H9 (cell line): Measurements from ENCODE around the gene GPATCH2. TPM values are rescaled to one million over a fixed set of nuclear protein-coding genes. Genes with fewer than 3 reads are reported as not detected.
"Not testable (repeated sequence)": the region's sequence is repeated elsewhere in the genome, so short reads cannot be mapped to it uniquely, and the experiment has no call there.

Experiments used
- DNase-seq: peaks from one replicate; pipeline ENCODE4 v3.0.0-alpha.2; 2017
- H2AFZ ChIP-seq: one replicate; pipeline ENCODE4 v1.6.1; 2013; ENCODE audit warnings: mild to moderate bottlenecking, low read length, control low read depth, moderate library complexity
- H2AK5ac ChIP-seq: 2 replicates; pipeline ENCODE4 v1.6.1; 2013; ENCODE audit warnings: low read length, control low read depth, mixed read lengths; ENCODE audit not compliant: insufficient read length
- H2BK120ac ChIP-seq: one replicate; pipeline ENCODE4 v1.6.1; 2013; ENCODE audit warnings: low read depth, mild to moderate bottlenecking, low read length, control low read depth, inconsistent platforms; ENCODE audit not compliant: poor library complexity, severe bottlenecking
- H2BK12ac ChIP-seq: 2 replicates; pipeline ENCODE4 v1.6.1; 2013; ENCODE audit warnings: low read length, control low read depth, mixed read lengths, low read depth; ENCODE audit not compliant: insufficient read length
- H2BK15ac ChIP-seq: 2 replicates; pipeline ENCODE4 v1.6.1; 2013; ENCODE audit warnings: low read depth, low read length, control low read depth
- H2BK20ac ChIP-seq: one replicate; pipeline ENCODE4 v1.6.1; 2013; ENCODE audit warnings: low read depth, mild to moderate bottlenecking, low read length, control low read depth, inconsistent platforms; ENCODE audit not compliant: poor library complexity, severe bottlenecking
- H2BK5ac ChIP-seq: 2 replicates; pipeline ENCODE4 v1.6.1; 2013; ENCODE audit warnings: low read length, control low read depth, mixed read lengths; ENCODE audit not compliant: insufficient read length
- H3K14ac ChIP-seq: 2 replicates; pipeline ENCODE4 v1.6.1; 2013; ENCODE audit warnings: low read length, control low read depth; ENCODE audit not compliant: insufficient read depth
- H3K18ac ChIP-seq: 2 replicates; pipeline ENCODE4 v1.6.1; 2013; ENCODE audit warnings: low read depth, mild to moderate bottlenecking, mixed read lengths, low read length, control low read depth; ENCODE audit not compliant: insufficient read length
- H3K23ac ChIP-seq: 2 replicates; pipeline ENCODE4 v1.6.1; 2013; ENCODE audit warnings: low read length, control low read depth, mixed read lengths, low read depth; ENCODE audit not compliant: insufficient read length
- H3K23me2 ChIP-seq: 2 replicates; pipeline ENCODE4 v1.6.1; 2013; ENCODE audit warnings: low read depth, mild to moderate bottlenecking, mixed read lengths, low read length, control low read depth; ENCODE audit not compliant: insufficient read length, poor library complexity, severe bottlenecking
- H3K27ac ChIP-seq: 2 replicates; pipeline ENCODE4 v1.5.1; 2013; ENCODE audit warnings: low read length, control low read depth, mixed read lengths, low read depth; ENCODE audit not compliant: insufficient read length
- H3K27me3 ChIP-seq: 2 replicates; pipeline ENCODE4 v1.6.1; 2013; ENCODE audit warnings: low read length, control low read depth, inconsistent platforms; ENCODE audit not compliant: insufficient read depth
- H3K4ac ChIP-seq: 2 replicates; pipeline ENCODE4 v1.6.1; 2013; ENCODE audit warnings: low read depth, mild to moderate bottlenecking, control low read depth, inconsistent platforms, low read length, moderate library complexity
- H3K4me1 ChIP-seq: 2 replicates; pipeline ENCODE4 v1.6.1; 2013; ENCODE audit warnings: low read length, control low read depth, inconsistent platforms; ENCODE audit not compliant: insufficient read depth
- H3K4me2 ChIP-seq: 2 replicates; pipeline ENCODE4 v1.6.1; 2013; ENCODE audit warnings: low read length, control low read depth, mixed read lengths; ENCODE audit not compliant: insufficient read length, insufficient read depth
- H3K56ac ChIP-seq: 2 replicates; pipeline ENCODE4 v1.6.1; 2013; ENCODE audit warnings: low read depth, mild to moderate bottlenecking, mixed read lengths, low read length, control low read depth; ENCODE audit not compliant: insufficient read length
- H3K79me1 ChIP-seq: 2 replicates; pipeline ENCODE4 v1.6.1; 2013; ENCODE audit warnings: low read depth, mild to moderate bottlenecking, moderate library complexity, low read length, control low read depth, inconsistent platforms; ENCODE audit not compliant: insufficient read depth, poor library complexity, severe bottlenecking
- H3K79me2 ChIP-seq: 2 replicates; pipeline ENCODE4 v1.6.1; 2013; ENCODE audit warnings: low read length, control low read depth, inconsistent platforms; ENCODE audit not compliant: insufficient read depth
- H3K9ac ChIP-seq: 2 replicates; pipeline ENCODE4 v1.6.1; 2013; ENCODE audit warnings: low read length, control low read depth, mixed read lengths; ENCODE audit not compliant: insufficient read length; ENCODE audit errors: extremely low read depth
- H3K9me3 ChIP-seq: one replicate; pipeline ENCODE4 v1.6.1; 2013; ENCODE audit warnings: low read depth, low read length, inconsistent platforms; ENCODE audit not compliant: control insufficient read depth
- H3T11ph ChIP-seq: one replicate; pipeline ENCODE4 v1.6.1; 2013; ENCODE audit warnings: mild to moderate bottlenecking, low read length, control low read depth, inconsistent platforms
- H4K20me1 ChIP-seq: one replicate; pipeline ENCODE4 v1.6.1; 2013; ENCODE audit not compliant: control insufficient read depth, insufficient read length, insufficient read depth
- H4K5ac ChIP-seq: 2 replicates; pipeline ENCODE4 v1.6.1; 2013; ENCODE audit warnings: low read depth, mild to moderate bottlenecking, mixed read lengths, low read length, control low read depth; ENCODE audit not compliant: insufficient read length
- H4K8ac ChIP-seq: replicated peaks from 2 replicates; pipeline ENCODE4 v1.6.1; 2013; ENCODE audit warnings: low read length, control low read depth, mixed read lengths, low read depth; ENCODE audit not compliant: insufficient read length
- H4K91ac ChIP-seq: 2 replicates; pipeline ENCODE4 v1.6.1; 2013; ENCODE audit warnings: low read depth, mild to moderate bottlenecking, moderate library complexity, mixed read lengths, low read length, control low read depth; ENCODE audit not compliant: insufficient read length
- H3K27ac Mint-ChIP-seq, 3 experiments: 2 replicates in 2 of 3; 3 replicates in 1 of 3; pipeline ENCODE4 v1.8.0; 2020 to 2021; ENCODE audit warnings: mixed read lengths in 3 of 3, mild to moderate bottlenecking in 1 of 3, moderate library complexity in 1 of 3
- H3K27me3 Mint-ChIP-seq: 2 replicates; pipeline ENCODE4 v1.8.0; 2021; ENCODE audit warnings: low read depth, mild to moderate bottlenecking, moderate library complexity, mixed read lengths
- H3K36me3 Mint-ChIP-seq, 3 experiments: 2 replicates in 2 of 3; 3 replicates in 1 of 3; pipeline ENCODE4 v1.8.0; 2020 to 2021; ENCODE audit warnings: low read depth in 3 of 3, mixed read lengths in 3 of 3; ENCODE audit not compliant: insufficient read depth in 1 of 3
- H3K4me1 Mint-ChIP-seq, 2 experiments: 2 replicates each; pipeline ENCODE4 v1.8.0; 2020; ENCODE audit warnings: mixed read lengths in 2 of 2
- H3K4me3 Mint-ChIP-seq, 2 experiments: 2 replicates in 1 of 2; 3 replicates in 1 of 2; pipeline ENCODE4 v1.8.0; 2020 to 2021; ENCODE audit warnings: mild to moderate bottlenecking in 2 of 2, mixed read lengths in 2 of 2, moderate library complexity in 1 of 2
- H3K9me3 Mint-ChIP-seq, 2 experiments: 2 replicates in 1 of 2; 3 replicates in 1 of 2; pipeline ENCODE4 v1.8.0; 2020; ENCODE audit warnings: mild to moderate bottlenecking in 2 of 2, mixed read lengths in 2 of 2, moderate library complexity in 1 of 2
- CTCF ChIP-seq: fragments of 200-600 bp; sonication (generic); conservative IDR thresholded peaks from 3 replicates; pipeline ENCODE4 v1.8.0; 2021; ENCODE audit warnings: antibody characterized with exemption, mild to moderate bottlenecking
- WGBS: extraction: QIAGEN DNeasy Blood & Tissue Kit; methylation state at CpG from one replicate; pipeline ENCODE4 v1.1.7; 2013; ENCODE audit warnings: missing lambda C conversion rate, low lambda C conversion rate, mixed read lengths; ENCODE audit not compliant: insufficient read length; ENCODE audit errors: extremely low coverage; 5-methylcytosine and 5-hydroxymethylcytosine counted together
- total RNA-seq: library from RNA; stranded (reverse); gene quantifications from 2 replicates; pipeline ENCODE4 v1.2.1, GENCODE V29; 2021

Gene GPATCH2
- total RNA-seq, 1 experiment from 2014 or later, result 14.3 TPM

DNA sequence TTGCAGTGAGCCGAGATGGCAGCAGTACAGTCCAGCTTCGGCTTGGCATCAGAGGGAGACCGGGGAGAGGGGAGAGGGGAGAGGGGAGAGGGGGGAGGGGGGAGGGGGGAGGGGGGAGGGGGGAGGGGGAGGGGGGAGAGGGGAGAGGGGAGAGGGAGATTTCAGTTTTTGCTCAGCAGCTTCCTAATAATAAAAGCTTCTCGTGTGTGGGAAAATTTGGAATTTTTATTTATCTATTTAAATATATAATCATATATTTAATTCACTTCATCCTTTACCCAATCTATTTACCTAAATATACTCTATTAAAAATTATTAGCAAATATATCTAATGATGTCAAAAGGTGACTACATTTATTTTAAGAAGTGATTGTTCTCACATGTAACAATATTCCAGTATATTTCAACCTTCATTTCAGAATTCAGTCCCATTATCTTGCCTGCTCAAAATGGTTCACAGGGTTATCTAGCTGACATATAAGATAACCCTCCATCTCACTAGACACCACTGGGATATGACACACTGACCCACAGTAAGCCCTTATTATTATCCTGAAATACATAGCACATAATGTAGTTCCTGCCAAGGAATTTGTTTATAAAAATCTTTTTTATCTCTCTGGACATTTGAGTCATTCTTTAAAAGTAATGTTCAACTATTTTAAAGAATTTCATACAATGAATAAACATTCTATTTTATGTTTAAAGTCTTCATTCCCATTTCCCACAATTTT lies 105.9 kb downstream of the GPATCH2 start:
- H3K14ac ChIP-seq, result no peak overlapping the region
- Mint-ChIP-seq H3K4me1 (no peaks in the 10 kb centered on the region), H3K27me3 (no peaks in the 10 kb centered on the region), H3K27ac (no peak overlapping the region), H3K9me3 (peaks cover 27% of the 10 kb centered on the region in 2 experiments), H3K4me3 (no peak overlapping the region), H3K36me3 (peaks cover 13 to 39% (median 17%) of the 10 kb centered on the region in 3 experiments; a peak in 6 of 7 replicates)
- H3K79me2 ChIP-seq, result no peaks in the 10 kb centered on the region
- no peak overlapping the region for H2AK5ac ChIP-seq
- no peak overlapping the region for H2BK15ac ChIP-seq
- H4K8ac ChIP-seq, result no peak overlapping the region
- no peak overlapping the region for H2BK20ac ChIP-seq
- no peaks in the 10 kb centered on the region for H4K20me1 ChIP-seq
- no peaks in the 10 kb centered on the region for H3K27me3 ChIP-seq
- no peak overlapping the region for H4K91ac ChIP-seq
- H3K4ac ChIP-seq, result no peak overlapping the region
- H3K23ac ChIP-seq, result no peak overlapping the region
- H3K56ac ChIP-seq, result no peak overlapping the region
- no peak overlapping the region for H3K18ac ChIP-seq
- no peak overlapping the region for H3T11ph ChIP-seq
- H2BK12ac ChIP-seq, result no peak overlapping the region
- no peak for DNase-seq
- H3K23me2 ChIP-seq, result no peaks in the 10 kb centered on the region
- H3K9ac ChIP-seq, result no peak overlapping the region
- no peaks in the 10 kb centered on the region for H3K79me1 ChIP-seq
- H3K4me1 ChIP-seq, result no peaks in the 10 kb centered on the region
- H4K5ac ChIP-seq, result no peak overlapping the region
- no peaks in the 10 kb centered on the region for H3K9me3 ChIP-seq
- no peak overlapping the region for H3K27ac ChIP-seq
- H3K4me2 ChIP-seq, result no peak overlapping the region
- no CpG with 5 or more reads among the region's 4 CpGs for WGBS
- H2BK5ac ChIP-seq, result no peak overlapping the region
- H2BK120ac ChIP-seq, result no peak overlapping the region
- no peak overlapping the region for H2AFZ ChIP-seq
- TF ChIP-seq CTCF, result no peak

DNA sequence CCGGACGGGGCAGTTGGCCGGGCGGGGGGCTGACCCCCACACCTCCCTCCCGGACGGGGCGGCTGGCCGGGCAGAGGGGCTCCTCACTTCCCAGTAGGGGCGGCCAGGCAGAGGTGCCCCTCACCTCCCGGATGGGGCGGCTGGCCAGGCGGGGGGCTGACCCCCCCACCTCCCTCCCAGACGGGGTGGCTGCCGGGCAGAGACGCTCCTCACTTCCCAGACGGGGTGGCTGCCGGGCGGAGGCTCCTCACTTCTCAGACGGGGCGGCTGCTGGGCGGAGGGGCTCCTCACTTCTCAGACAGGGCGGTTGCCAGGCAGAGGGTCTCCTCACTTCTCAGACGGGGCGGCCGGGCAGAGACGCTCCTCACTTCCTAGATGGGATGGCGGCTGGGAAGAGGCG lies 107.0 kb downstream of the GPATCH2 start:
- not testable (repeated sequence) for H3T11ph ChIP-seq, H4K5ac ChIP-seq, H3K79me2 ChIP-seq, H3K4me1 Mint-ChIP-seq, H3K23me2 ChIP-seq, H3K79me1 ChIP-seq, H3K4me1 ChIP-seq, DNase-seq, H3K4me3 Mint-ChIP-seq, H3K9ac ChIP-seq, H3K18ac ChIP-seq, H2BK120ac ChIP-seq, H2AFZ ChIP-seq, H3K9me3 ChIP-seq, H2BK20ac ChIP-seq, H2AK5ac ChIP-seq, H3K4me2 ChIP-seq, H3K23ac ChIP-seq, H3K27me3 ChIP-seq, H3K56ac ChIP-seq, H3K27me3 Mint-ChIP-seq, H3K14ac ChIP-seq, H4K8ac ChIP-seq, H3K4ac ChIP-seq, H4K91ac ChIP-seq, H4K20me1 ChIP-seq, H3K27ac ChIP-seq, H2BK15ac ChIP-seq, H3K27ac Mint-ChIP-seq, H2BK12ac ChIP-seq, H2BK5ac ChIP-seq
- peaks cover 20 to 21% of the 10 kb centered on the region in 2 experiments; a peak in 4 of 5 replicates for H3K9me3 Mint-ChIP-seq
- no CpG with 5 or more reads among the region's 28 CpGs for WGBS
- peaks cover 13 to 29% (median 16%) of the 10 kb centered on the region in 3 experiments; a peak in 6 of 7 replicates for H3K36me3 Mint-ChIP-seq
